Pulmonary artery endothelial cell (primary cell): ENCODE results near the gene MAN2A2. TPM values are rescaled to one million over a fixed set of nuclear protein-coding genes. Genes with fewer than 3 reads are reported as not detected.
A peak's percentile ranks its signal among the peaks of the same experiment; 100 is the strongest.

ENCODE experiments used
- DNase-seq: peaks from one replicate; pipeline ENCODE4 v3.0.0-alpha.2; 2011; ENCODE audit warnings: low read depth, low spot score
- total RNA-seq: library from RNA; depleted of rRNA; stranded (reverse); fragments of >200 nt; gene quantifications from 2 replicates; pipeline ENCODE4 v1.2.3, GENCODE V29; 2014

The MAN2A2 gene
- total RNA-seq, 1 donor from 2014 or later = 19.8 TPM

- no peak for DNase-seq
These were observed 39.4 kb downstream of the MAN2A2 start for GRCh38 chr15:90942354-90943120.

- DNase-seq = no peak
These were observed 42.0 kb downstream of the MAN2A2 start for GRCh38 chr15:90945091-90945490.

GRCh38 chr15:90946538-90946937 is 43.4 kb downstream of the MAN2A2 start:
- no peak for DNase-seq

- no peak for DNase-seq
These were observed 44.0 kb downstream of the MAN2A2 start for GRCh38 chr15:90946941-90947576.

GRCh38 chr15:90947577-90948357 is 44.7 kb downstream of the MAN2A2 start:
- DNase-seq = no peak

GRCh38 chr15:90948506-90948905 is 45.4 kb downstream of the MAN2A2 start:
- no peak for DNase-seq

- DNase-seq = no peak
These were observed 47.0 kb downstream of the MAN2A2 start for GRCh38 chr15:90949979-90950675.

GRCh38 chr15:90950676-90951075 is 47.6 kb downstream of the MAN2A2 start:
- no peak for DNase-seq

- DNase-seq = no peak
These were observed 50.0 kb downstream of the MAN2A2 start for GRCh38 chr15:90952901-90953677.

- DNase-seq = no peak
These were observed 51.0 kb downstream of the MAN2A2 start for GRCh38 chr15:90953947-90954711.

- peak; percentile 80 for DNase-seq
These were observed 51.9 kb downstream of the MAN2A2 start, which contains the start of gene RCCD1 for GRCh38 chr15:90954712-90955623. Gene RCCD1 (plus strand): TSS chr15:90954884. CDS start chr15:90956735, 1,851 bp downstream.

- DNase-seq = no peak
These were observed 52.6 kb downstream of the MAN2A2 start for GRCh38 chr15:90955624-90956273.

GRCh38 chr15:90956274-90957030 is 53.4 kb downstream of the MAN2A2 start:
- peak; percentile 27 for DNase-seq

- no peak for DNase-seq
These were observed 54.1 kb downstream of the MAN2A2 start for GRCh38 chr15:90957031-90957790.

- DNase-seq = no peak
These were observed 54.7 kb downstream of the MAN2A2 start for GRCh38 chr15:90957791-90958190.

GRCh38 chr15:90959028-90959595 is 56.0 kb downstream of the MAN2A2 start:
- DNase-seq = no peak
